ENCODE data around the gene SRGAP3. TPM values are rescaled to one million over a fixed set of nuclear protein-coding genes. Genes with fewer than 3 reads are reported as not detected.

Gene SRGAP3
- total and polyA plus RNA-seq, 2 donors (not counting 1 experiment from before 2014, with no cell fraction given): 1.4 to 1.5 TPM

DNA sequence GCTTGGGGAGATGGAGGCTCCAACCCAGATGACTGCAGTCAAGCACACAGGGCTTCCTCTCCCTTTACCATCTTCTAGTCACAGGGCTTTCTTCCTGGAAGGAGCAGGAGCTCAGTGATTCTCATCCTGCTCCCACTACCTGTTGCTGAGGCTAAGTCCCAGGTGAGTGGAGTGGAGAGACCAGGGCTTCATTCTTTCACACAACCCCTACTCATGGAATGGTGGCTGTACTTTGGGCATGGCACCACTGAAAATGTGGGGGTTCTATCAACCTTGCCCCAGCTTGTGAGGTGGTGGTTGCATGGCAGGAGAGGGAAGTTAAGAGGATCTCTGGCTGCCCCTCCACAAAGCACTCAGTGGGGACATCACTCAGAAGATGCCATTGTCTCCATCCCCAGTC, 249.4 kb downstream of the SRGAP3 start:
- DNase-seq: no peak
- no peaks in the 10 kb centered on the region for H3K9me3 Mint-ChIP-seq (ENCODE audit: insufficient read depth)
- Histone ChIP-seq H3K4me3 (ENCODE audit: control extremely low read depth in 1 of 5, extremely low read depth in 1 of 5, insufficient read depth in 1 of 5, low read depth in 2 of 5, low read length in 4 of 5) (no peak overlapping the region), H2AFZ (ENCODE audit: insufficient read depth, low read depth, low read length, poor library complexity, severe bottlenecking) (no peak overlapping the region), H3K9me3 (ENCODE audit: control extremely low read depth in 1 of 3, control insufficient read depth in 2 of 3, insufficient read depth in 1 of 3, low read length in 2 of 3) (no peaks in the 10 kb centered on the region), H3K27ac (ENCODE audit: low read length in 2 of 2) (no peak overlapping the region), H3K9ac (ENCODE audit: low read length) (no peak overlapping the region), H3K27me3 (replicated peaks in 1 of 4; ENCODE audit: control extremely low read depth in 1 of 4, control insufficient read depth in 3 of 4, insufficient read depth in 4 of 4, low read length in 3 of 4) (peaks cover 0 to 7% (median 0%) of the 10 kb centered on the region in 4 experiments), H3K79me2 (ENCODE audit: control insufficient read depth, insufficient read depth, low read length) (no peaks in the 10 kb centered on the region), H4K20me1 (ENCODE audit: control insufficient read depth, insufficient read depth, low read length, poor library complexity, severe bottlenecking) (no peaks in the 10 kb centered on the region), H3K4me1 (ENCODE audit: control insufficient read depth in 2 of 2, insufficient read depth in 2 of 2, low read length in 2 of 2) (no peaks in the 10 kb centered on the region), H3K36me3 (replicated peaks in 1 of 2; ENCODE audit: control extremely low read depth in 1 of 2, control insufficient read depth in 1 of 2, extremely low read depth in 1 of 2, insufficient read depth in 2 of 2, low read length in 1 of 2) (no peaks in the 10 kb centered on the region), H3K4me2 (replicated peaks; ENCODE audit: low read depth, low read length, poor library complexity, severe bottlenecking) (no peak overlapping the region)
- H3K27me3 Mint-ChIP-seq: peaks cover 20% of the 10 kb centered on the region
- ChIA-PET POLR2A (no interaction called here), CTCF (no interaction called here)
- H3K4me3 Mint-ChIP-seq: no peak overlapping the region
- no peaks in the 10 kb centered on the region for H3K4me1 Mint-ChIP-seq
- no peak for ATAC-seq (ENCODE audit: low read depth)
- no peak for TF ChIP-seq EZH2 (IDR thresholded peaks at IDR 0.05; ENCODE audit: borderline replicate concordance, insufficient read depth, low read depth, low read length, poor library complexity, severe bottlenecking)
- TF ChIP-seq, protein P1, sequence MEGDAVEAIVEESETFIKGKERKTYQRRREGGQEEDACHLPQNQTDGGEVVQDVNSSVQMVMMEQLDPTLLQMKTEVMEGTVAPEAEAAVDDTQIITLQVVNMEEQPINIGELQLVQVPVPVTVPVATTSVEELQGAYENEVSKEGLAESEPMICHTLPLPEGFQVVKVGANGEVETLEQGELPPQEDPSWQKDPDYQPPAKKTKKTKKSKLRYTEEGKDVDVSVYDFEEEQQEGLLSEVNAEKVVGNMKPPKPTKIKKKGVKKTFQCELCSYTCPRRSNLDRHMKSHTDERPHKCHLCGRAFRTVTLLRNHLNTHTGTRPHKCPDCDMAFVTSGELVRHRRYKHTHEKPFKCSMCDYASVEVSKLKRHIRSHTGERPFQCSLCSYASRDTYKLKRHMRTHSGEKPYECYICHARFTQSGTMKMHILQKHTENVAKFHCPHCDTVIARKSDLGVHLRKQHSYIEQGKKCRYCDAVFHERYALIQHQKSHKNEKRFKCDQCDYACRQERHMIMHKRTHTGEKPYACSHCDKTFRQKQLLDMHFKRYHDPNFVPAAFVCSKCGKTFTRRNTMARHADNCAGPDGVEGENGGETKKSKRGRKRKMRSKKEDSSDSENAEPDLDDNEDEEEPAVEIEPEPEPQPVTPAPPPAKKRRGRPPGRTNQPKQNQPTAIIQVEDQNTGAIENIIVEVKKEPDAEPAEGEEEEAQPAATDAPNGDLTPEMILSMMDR (IDR thresholded peaks at IDR 0.05): no peak
- intact Hi-C loops (cut with micrococcal nuclease): no loop called here
- H3K27ac Mint-ChIP-seq: no peak overlapping the region

DNA sequence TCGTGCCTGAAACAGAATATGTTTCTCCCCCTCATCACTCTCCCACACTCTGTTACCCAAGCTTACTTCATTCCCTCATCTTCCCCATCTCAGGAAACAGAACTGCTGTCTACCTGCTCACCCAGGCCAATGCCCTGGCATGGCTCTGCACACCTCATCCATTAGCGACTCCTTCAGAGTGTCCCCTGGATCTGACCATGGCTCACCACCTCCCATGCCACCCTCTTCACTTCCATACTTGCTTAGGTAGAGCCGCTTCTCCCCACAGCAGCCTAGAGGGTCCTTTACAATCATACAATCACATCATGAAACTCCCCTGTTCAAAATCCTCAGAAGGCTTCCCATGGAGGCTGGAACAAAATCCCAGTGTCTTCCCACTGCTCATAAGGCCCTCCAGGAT, 252.3 kb downstream of the SRGAP3 start:
- no peak for DNase-seq
- H3K27me3 ChIP-seq (replicated peaks in 1 of 4; ENCODE audit: control extremely low read depth in 1 of 4, control insufficient read depth in 3 of 4, insufficient read depth in 4 of 4, low read length in 3 of 4): peaks cover 0 to 7% (median 0%) of the 10 kb centered on the region in 4 experiments
- WGBS (ENCODE audit: insufficient coverage): 81% methylated on average over 3 of the region's 3 CpGs

More for the DNA sequence above, 252.3 kb downstream of the SRGAP3 start:
- H3K79me2 ChIP-seq (ENCODE audit: control insufficient read depth, insufficient read depth, low read length): no peaks in the 10 kb centered on the region
- Mint-ChIP-seq H3K27me3 (peaks cover 20% of the 10 kb centered on the region), H3K4me3 (no peak overlapping the region), H3K27ac (no peak overlapping the region), H3K9me3 (ENCODE audit: insufficient read depth) (no peaks in the 10 kb centered on the region), H3K4me1 (no peaks in the 10 kb centered on the region)
- H3K4me2 ChIP-seq (replicated peaks; ENCODE audit: low read depth, low read length, poor library complexity, severe bottlenecking): no peak overlapping the region
- no peak overlapping the region for H2AFZ ChIP-seq (ENCODE audit: insufficient read depth, low read depth, low read length, poor library complexity, severe bottlenecking)
- ChIA-PET POLR2A (no interaction called here), CTCF (no interaction called here)
- ATAC-seq (ENCODE audit: low read depth): no peak
- intact Hi-C loops (cut with micrococcal nuclease): no loop called here
- H3K36me3 ChIP-seq (replicated peaks in 1 of 2; ENCODE audit: control extremely low read depth in 1 of 2, control insufficient read depth in 1 of 2, extremely low read depth in 1 of 2, insufficient read depth in 2 of 2, low read length in 1 of 2): no peaks in the 10 kb centered on the region
- no peak overlapping the region for H3K9ac ChIP-seq (ENCODE audit: low read length)
- no peaks in the 10 kb centered on the region for H3K9me3 ChIP-seq (ENCODE audit: control extremely low read depth in 1 of 3, control insufficient read depth in 2 of 3, insufficient read depth in 1 of 3, low read length in 2 of 3)
- no peaks in the 10 kb centered on the region for H4K20me1 ChIP-seq (ENCODE audit: control insufficient read depth, insufficient read depth, low read length, poor library complexity, severe bottlenecking)
- no peak overlapping the region for H3K4me3 ChIP-seq (ENCODE audit: control extremely low read depth in 1 of 5, extremely low read depth in 1 of 5, insufficient read depth in 1 of 5, low read depth in 2 of 5, low read length in 4 of 5)
- TF ChIP-seq, protein P1 (IDR thresholded peaks at IDR 0.05): no peak
- no peak for TF ChIP-seq EZH2 (IDR thresholded peaks at IDR 0.05; ENCODE audit: borderline replicate concordance, insufficient read depth, low read depth, low read length, poor library complexity, severe bottlenecking)
- no peaks in the 10 kb centered on the region for H3K4me1 ChIP-seq (ENCODE audit: control insufficient read depth in 2 of 2, insufficient read depth in 2 of 2, low read length in 2 of 2)
- no peak overlapping the region for H3K27ac ChIP-seq (ENCODE audit: low read length in 2 of 2)

All from B cell (primary cell).